NT2/D1 (cell line): ENCODE measurements around the gene SLC7A6OS.

Experiments used
- SUZ12 ChIP-seq: IDR thresholded peaks from 2 replicates; pipeline ENCODE4 v1.6.1; 2011; ENCODE audit not compliant: insufficient read length, insufficient read depth; ENCODE audit errors: extremely low read depth
- ZNF274 ChIP-seq: IDR thresholded peaks from 2 replicates; pipeline ENCODE4 v1.6.1; 2011; ENCODE audit warnings: mild to moderate bottlenecking, low read depth, low read length

- TF ChIP-seq SUZ12 (no peak), ZNF274 (no peak)
Observed at GRCh38 chr16:68279726-68280558, 30.8 kb downstream of the SLC7A6OS start.
